Upper lobe of right lung (tissue), 1 donor: ENCODE measurements around the gene IMMP2L. TPM values are rescaled to one million over a fixed set of nuclear protein-coding genes. Genes with fewer than 3 reads are reported as not detected.

ENCODE experiments used
- ATAC-seq: fragments of 200-7000 bp; cut with Tn5 transposase; one replicate; pipeline ENCODE4 v1.9.1; 2020; ENCODE audit warnings: mild to moderate bottlenecking, moderate library complexity
- DNase-seq: peaks from one replicate; pipeline ENCODE4 v3.0.0-alpha.2; 2020
- H3K27ac ChIP-seq: fragments of 200-600 bp; one replicate; pipeline ENCODE4 v1.8.0; 2022
- H3K27me3 ChIP-seq: fragments of 200-600 bp; one replicate; pipeline ENCODE4 v1.8.0; 2022; ENCODE audit warnings: mild to moderate bottlenecking
- H3K36me3 ChIP-seq: fragments of 200-600 bp; one replicate; pipeline ENCODE4 v1.8.0; 2022
- H3K4me1 ChIP-seq: fragments of 200-600 bp; one replicate; pipeline ENCODE4 v1.8.0; 2022
- H3K4me3 ChIP-seq: fragments of 200-600 bp; one replicate; pipeline ENCODE4 v1.8.0; 2022; ENCODE audit warnings: mild to moderate bottlenecking
- H3K9me3 ChIP-seq: fragments of 200-600 bp; one replicate; pipeline ENCODE4 v1.8.0; 2022
- intact Hi-C: fragments of 100-400 bp; cut with DNase I; formaldehyde crosslinking; loops from one replicate; pipeline ENCODE4 v1.11.0; 2022
- total RNA-seq: library from RNA; stranded (reverse); fragmentation: NEBNext Ultra II Directional; extraction: Animal tissue kit (Norgen Biotek cat#: 25700); gene quantifications from one replicate; pipeline ENCODE4 v1.2.1, GENCODE V29; 2021
- TF ChIP-seq, protein P1 (sequence below): fragments of 200-600 bp; IDR thresholded peaks from one replicate; pipeline ENCODE4 v1.8.0; 2022; ENCODE audit warnings: antibody characterized with exemption
- donor health status: DM: no; HTN: yes; CAD: no; lungs with severe emphysema.

The IMMP2L gene
- total RNA-seq, 1 donor from 2014 or later = 22.0 TPM

DNA sequence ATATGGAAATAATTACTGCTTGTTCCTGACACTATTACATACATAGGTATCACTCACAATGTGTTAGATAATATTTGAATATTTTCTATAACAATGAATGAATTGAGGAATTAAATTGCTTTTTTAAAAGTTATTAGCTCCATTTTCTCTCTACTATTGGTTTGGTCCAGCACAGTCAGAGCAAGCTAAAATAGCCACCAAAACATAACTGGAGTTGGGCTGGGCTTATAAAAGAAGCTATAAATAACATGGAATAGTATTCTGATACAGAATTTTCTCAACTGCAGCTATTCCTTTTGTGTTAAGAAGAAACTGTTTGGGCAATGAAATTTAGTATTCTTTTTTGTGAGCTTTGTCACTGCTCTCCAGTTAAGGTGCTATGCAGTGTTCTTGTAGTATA is 614.0 kb downstream of the IMMP2L start:
- intact Hi-C loops = no loop called here
- no peaks in the 10 kb centered on the region for H3K27me3 ChIP-seq
- ATAC-seq (no peak), DNase-seq (no peak)
- TF ChIP-seq, protein P1, sequence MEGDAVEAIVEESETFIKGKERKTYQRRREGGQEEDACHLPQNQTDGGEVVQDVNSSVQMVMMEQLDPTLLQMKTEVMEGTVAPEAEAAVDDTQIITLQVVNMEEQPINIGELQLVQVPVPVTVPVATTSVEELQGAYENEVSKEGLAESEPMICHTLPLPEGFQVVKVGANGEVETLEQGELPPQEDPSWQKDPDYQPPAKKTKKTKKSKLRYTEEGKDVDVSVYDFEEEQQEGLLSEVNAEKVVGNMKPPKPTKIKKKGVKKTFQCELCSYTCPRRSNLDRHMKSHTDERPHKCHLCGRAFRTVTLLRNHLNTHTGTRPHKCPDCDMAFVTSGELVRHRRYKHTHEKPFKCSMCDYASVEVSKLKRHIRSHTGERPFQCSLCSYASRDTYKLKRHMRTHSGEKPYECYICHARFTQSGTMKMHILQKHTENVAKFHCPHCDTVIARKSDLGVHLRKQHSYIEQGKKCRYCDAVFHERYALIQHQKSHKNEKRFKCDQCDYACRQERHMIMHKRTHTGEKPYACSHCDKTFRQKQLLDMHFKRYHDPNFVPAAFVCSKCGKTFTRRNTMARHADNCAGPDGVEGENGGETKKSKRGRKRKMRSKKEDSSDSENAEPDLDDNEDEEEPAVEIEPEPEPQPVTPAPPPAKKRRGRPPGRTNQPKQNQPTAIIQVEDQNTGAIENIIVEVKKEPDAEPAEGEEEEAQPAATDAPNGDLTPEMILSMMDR = no peak
- H3K4me3 ChIP-seq = no peak overlapping the region
- no peaks in the 10 kb centered on the region for H3K9me3 ChIP-seq
- no peak overlapping the region for H3K27ac ChIP-seq
- H3K4me1 ChIP-seq = no peaks in the 10 kb centered on the region
- H3K36me3 ChIP-seq = no peaks in the 10 kb centered on the region

- Histone ChIP-seq H3K27ac (no peak overlapping the region), H3K4me1 (no peaks in the 10 kb centered on the region), H3K9me3 (no peaks in the 10 kb centered on the region), H3K4me3 (no peak overlapping the region), H3K36me3 (no peaks in the 10 kb centered on the region), H3K27me3 (no peaks in the 10 kb centered on the region)
- intact Hi-C loops = no loop called here
- TF ChIP-seq, protein P1 = no peak
- DNase-seq (no peak), ATAC-seq (no peak)
Observed at GRCh38 chr7:110947408-110947807, 614.9 kb downstream of the IMMP2L start.

DNA sequence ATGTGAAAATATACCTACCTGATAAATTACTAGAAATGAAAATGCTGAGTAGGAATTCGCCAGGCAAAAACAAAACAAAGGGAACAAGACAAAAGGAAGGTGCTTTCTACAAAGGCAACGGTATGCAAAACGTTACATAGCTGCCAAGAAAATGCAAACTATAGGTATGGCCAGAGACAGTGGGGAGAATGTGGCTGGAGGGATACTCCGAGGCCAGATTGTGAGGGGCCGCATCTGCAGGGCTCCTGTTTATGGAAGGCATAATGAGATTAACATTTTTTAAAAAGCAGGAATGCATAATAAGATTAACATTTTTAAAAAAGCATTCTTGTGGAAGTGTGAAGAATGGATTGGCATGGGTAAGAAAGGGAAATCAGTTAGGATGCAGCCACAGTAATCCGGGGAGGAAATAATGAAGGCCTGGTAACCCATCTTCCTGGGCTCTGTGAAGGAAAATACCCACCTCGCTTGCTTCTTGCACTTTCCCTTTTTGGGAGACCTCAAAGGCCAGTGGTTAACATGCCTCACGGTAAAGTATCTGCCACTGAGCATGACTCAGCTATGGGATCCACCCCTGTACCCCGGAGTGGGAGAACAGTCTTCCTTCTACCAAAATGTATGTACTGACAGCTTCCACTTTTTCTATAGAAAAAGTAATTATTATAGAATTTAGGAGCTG is 617.2 kb downstream of the IMMP2L start:
- no peak overlapping the region for H3K27ac ChIP-seq
- no peaks in the 10 kb centered on the region for H3K9me3 ChIP-seq
- no peaks in the 10 kb centered on the region for H3K36me3 ChIP-seq
- no peaks in the 10 kb centered on the region for H3K27me3 ChIP-seq
- intact Hi-C loops = no loop called here
- TF ChIP-seq, protein P1 = no peak
- no peak overlapping the region for H3K4me3 ChIP-seq
- ATAC-seq (no peak), DNase-seq (no peak)
- no peaks in the 10 kb centered on the region for H3K4me1 ChIP-seq

DNA sequence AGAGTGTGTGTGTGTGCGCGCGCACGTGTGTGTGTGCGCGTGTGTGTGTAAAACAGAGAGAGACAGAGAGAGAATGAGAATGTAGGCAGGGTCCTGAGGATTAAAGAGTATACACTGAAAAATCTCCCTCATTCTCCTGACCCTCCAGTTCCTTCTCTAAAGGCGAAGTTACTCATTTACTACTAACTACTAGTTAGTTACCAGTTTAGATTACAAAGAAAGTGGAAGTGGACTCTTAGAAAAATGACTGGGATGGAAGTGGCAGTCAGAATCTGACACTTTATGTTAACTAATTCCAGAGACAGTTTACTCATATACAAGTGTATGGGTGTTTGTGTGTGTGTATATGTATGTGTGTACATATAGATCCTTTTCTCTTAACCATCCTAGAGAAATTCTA is 617.8 kb downstream of the IMMP2L start:
- ATAC-seq (no peak), DNase-seq (no peak)
- H3K36me3 ChIP-seq = no peaks in the 10 kb centered on the region
- no peaks in the 10 kb centered on the region for H3K27me3 ChIP-seq
- H3K27ac ChIP-seq = no peak overlapping the region
- TF ChIP-seq, protein P1 = no peak
- no peaks in the 10 kb centered on the region for H3K9me3 ChIP-seq
- intact Hi-C loops = no loop called here
- H3K4me3 ChIP-seq = no peak overlapping the region
- H3K4me1 ChIP-seq = no peaks in the 10 kb centered on the region

GRCh38 chr7:110943701-110944345 is 618.5 kb downstream of the IMMP2L start:
- DNase-seq = no peak
- TF ChIP-seq, protein P1 = no peak
- H3K4me3 ChIP-seq = no peak overlapping the region

More at GRCh38 chr7:110943701-110944345, 618.5 kb downstream of the IMMP2L start:
- H3K27me3 ChIP-seq = no peaks in the 10 kb centered on the region
- intact Hi-C loops = no loop called here
- no peaks in the 10 kb centered on the region for H3K4me1 ChIP-seq
- H3K36me3 ChIP-seq = no peaks in the 10 kb centered on the region
- no peak for ATAC-seq
- no peaks in the 10 kb centered on the region for H3K9me3 ChIP-seq
- H3K27ac ChIP-seq = no peak overlapping the region
